ENCODE results near the gene MEIS1. TPM values are rescaled to one million over a fixed set of nuclear protein-coding genes. Genes with fewer than 3 reads are reported as not detected.
A peak's percentile ranks its signal among the peaks of the same experiment; 100 is the strongest.

The MEIS1 gene
- total RNA-seq, 6 experiments from 2014 or later, result 3.1 to 8.8 (median 4.2) TPM

DNA sequence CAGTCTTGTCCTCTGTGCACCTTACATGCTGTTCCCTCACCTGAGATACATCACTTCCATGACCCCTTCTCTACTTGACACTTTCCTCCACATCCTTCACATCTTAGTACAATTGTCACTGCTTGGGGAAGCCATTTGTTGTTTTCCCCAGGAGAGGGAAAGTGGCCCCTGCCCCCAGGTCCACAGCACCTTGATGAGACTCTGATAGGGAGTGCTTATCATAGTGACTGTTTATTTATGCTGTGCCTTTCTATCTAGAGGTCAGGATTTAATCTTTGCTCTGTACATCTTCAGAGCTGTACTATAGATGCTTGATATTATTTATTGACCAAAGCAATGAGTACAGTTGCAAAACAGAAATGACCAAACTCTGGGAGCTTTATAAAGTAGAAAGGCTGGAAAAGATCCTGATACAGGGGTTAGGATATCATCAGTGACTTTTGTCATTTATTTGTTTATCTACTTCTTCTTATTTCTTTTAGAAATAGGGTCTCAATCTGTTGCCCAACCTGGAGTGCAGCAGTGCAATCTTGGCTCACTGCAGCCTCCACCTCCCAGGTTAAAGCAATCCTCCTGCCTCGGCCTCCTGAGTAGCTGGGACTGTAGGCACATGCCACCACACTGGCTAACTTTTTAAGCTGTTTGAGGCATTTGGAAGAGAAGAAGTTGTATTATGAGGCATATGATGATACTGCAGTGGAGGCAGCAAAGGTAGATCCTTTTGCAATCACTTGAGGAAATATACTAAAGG, 94.2 kb downstream of the MEIS1 start:
- H3K4me3 ChIP-seq, result no peak overlapping the region
- H3K9me3 ChIP-seq, result no peaks in the 10 kb centered on the region
- H3K36me3 ChIP-seq, result no peaks in the 10 kb centered on the region
- TF ChIP-seq, protein P1, sequence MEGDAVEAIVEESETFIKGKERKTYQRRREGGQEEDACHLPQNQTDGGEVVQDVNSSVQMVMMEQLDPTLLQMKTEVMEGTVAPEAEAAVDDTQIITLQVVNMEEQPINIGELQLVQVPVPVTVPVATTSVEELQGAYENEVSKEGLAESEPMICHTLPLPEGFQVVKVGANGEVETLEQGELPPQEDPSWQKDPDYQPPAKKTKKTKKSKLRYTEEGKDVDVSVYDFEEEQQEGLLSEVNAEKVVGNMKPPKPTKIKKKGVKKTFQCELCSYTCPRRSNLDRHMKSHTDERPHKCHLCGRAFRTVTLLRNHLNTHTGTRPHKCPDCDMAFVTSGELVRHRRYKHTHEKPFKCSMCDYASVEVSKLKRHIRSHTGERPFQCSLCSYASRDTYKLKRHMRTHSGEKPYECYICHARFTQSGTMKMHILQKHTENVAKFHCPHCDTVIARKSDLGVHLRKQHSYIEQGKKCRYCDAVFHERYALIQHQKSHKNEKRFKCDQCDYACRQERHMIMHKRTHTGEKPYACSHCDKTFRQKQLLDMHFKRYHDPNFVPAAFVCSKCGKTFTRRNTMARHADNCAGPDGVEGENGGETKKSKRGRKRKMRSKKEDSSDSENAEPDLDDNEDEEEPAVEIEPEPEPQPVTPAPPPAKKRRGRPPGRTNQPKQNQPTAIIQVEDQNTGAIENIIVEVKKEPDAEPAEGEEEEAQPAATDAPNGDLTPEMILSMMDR (IDR thresholded peaks at IDR 0.05), result no peak
- no peak for TF ChIP-seq POLR2A (IDR thresholded peaks at IDR 0.05)
- intact Hi-C loops (cut with DNase I), result no loop called here
- WGBS (ENCODE audit: insufficient coverage, low coverage, low lambda C conversion rate, missing lambda C conversion rate), result 100% methylated on average over 1 of the region's 1 CpG
- ATAC-seq (peak; percentile 59 to 78 (median 68)), DNase-seq (peak in 1 of 3 donors; percentile 61)
- peaks cover 0 to 16% (median 6%) of the 10 kb centered on the region in 4 donors for H3K4me1 ChIP-seq
- H3K27ac ChIP-seq, result peak overlapping the region in 1 of 3 donors; percentile 33
- H3K27me3 ChIP-seq, result no peaks in the 10 kb centered on the region

DNA sequence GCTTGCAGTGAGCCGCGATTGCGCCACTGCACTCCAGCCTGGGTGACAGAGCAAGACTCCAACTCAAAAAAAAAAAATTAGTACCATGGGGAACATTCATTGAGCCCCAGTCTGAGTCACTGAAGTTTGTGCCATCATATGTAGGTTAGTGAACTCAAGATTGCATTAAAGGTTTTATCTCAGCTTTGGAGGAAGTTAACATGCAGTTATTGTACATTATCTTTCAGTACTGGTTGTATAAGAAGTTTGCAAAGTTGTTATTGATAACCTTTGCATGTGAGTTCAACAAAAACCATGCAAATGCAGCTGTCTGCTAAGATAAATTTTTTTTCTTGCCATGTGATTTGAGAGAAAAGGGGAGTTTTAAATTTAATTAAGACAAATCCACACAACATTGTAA, 95.7 kb downstream of the MEIS1 start:
- Histone ChIP-seq H3K27ac (no peak overlapping the region), H3K4me1 (peaks cover 0 to 12% (median 4%) of the 10 kb centered on the region in 4 donors), H3K27me3 (no peaks in the 10 kb centered on the region), H3K9me3 (no peaks in the 10 kb centered on the region), H3K36me3 (no peaks in the 10 kb centered on the region), H3K4me3 (no peak overlapping the region)
- intact Hi-C loops (cut with DNase I), result no loop called here
- DNase-seq, result no peak
- TF ChIP-seq, protein P1 (IDR thresholded peaks at IDR 0.05), result no peak
- TF ChIP-seq POLR2A (IDR thresholded peaks at IDR 0.05), result no peak
- ATAC-seq, result no peak
- WGBS (ENCODE audit: insufficient coverage, low coverage, low lambda C conversion rate, missing lambda C conversion rate), result 92% methylated on average over 3 of the region's 3 CpGs

DNA sequence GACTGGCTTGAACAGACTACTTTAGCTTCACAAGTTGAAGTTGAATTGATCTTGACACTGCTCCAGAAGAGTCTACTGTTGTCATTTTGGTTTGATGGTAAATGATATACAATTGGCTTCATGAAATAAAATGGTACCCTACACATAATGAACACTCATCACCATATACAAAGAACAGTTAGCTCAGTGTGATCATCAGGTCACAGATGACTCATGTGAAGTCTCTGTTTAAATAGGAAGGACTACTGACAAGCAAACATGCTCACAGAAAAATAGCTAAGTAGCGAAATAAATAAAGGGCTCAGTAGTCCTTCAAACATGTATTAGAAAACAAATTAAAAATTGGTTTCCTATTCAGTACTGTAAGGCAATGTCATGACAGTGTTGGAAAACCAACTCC, 96.2 kb downstream of the MEIS1 start:
- TF ChIP-seq POLR2A (IDR thresholded peaks at IDR 0.05), result no peak
- TF ChIP-seq, protein P1 (IDR thresholded peaks at IDR 0.05), result no peak
- intact Hi-C loops (cut with DNase I), result no loop called here
- Histone ChIP-seq H3K4me3 (no peak overlapping the region), H3K27me3 (no peaks in the 10 kb centered on the region), H3K27ac (no peak overlapping the region), H3K4me1 (peaks cover 0 to 7% (median 2%) of the 10 kb centered on the region in 4 donors), H3K9me3 (no peaks in the 10 kb centered on the region), H3K36me3 (no peaks in the 10 kb centered on the region)
- 100% methylated on average over 1 of the region's 1 CpG for WGBS (ENCODE audit: insufficient coverage, low coverage, low lambda C conversion rate, missing lambda C conversion rate)
- ATAC-seq (peak in 1 of 4 donors; percentile 71), DNase-seq (no peak)

DNA sequence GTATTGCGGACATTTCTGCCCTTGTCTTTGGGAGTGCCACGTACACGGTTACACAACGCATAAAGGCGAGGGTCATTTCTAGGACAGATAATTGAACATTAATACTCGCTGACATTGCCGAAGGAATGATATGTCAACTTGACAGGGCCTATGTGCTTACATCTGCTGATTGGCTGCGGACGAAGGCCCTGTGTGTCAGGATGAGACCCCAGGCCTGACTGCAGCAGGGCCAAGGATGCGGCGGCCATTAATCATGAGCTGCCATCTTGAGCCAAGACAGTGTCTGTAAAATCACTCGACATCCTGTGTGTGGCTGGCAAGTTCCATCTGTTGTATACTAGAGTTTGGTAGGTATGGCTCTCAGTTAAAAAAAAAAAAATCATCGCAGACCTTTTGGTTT, 96.6 kb downstream of the MEIS1 start:
- H3K4me1 ChIP-seq, result peaks cover 0 to 3% (median 0%) of the 10 kb centered on the region in 4 donors
- DNase-seq (no peak), ATAC-seq (no peak)
- no peak for TF ChIP-seq POLR2A (IDR thresholded peaks at IDR 0.05)
- TF ChIP-seq, protein P1 (IDR thresholded peaks at IDR 0.05), result no peak
- H3K9me3 ChIP-seq, result no peaks in the 10 kb centered on the region
- intact Hi-C loops (cut with DNase I), result no loop called here
- H3K27me3 ChIP-seq, result no peaks in the 10 kb centered on the region
- H3K27ac ChIP-seq, result no peak overlapping the region
- 90% methylated on average over 8 of the region's 13 CpGs for WGBS (ENCODE audit: insufficient coverage, low coverage, low lambda C conversion rate, missing lambda C conversion rate)
- no peak overlapping the region for H3K4me3 ChIP-seq
- H3K36me3 ChIP-seq, result no peaks in the 10 kb centered on the region
